GM21737 (cell line): ENCODE data around the gene ABL1.
"Not testable (repeated sequence)": the region's sequence is repeated elsewhere in the genome, so short reads cannot be mapped to it uniquely, and the experiment has no call there.

Experiments used
- ATAC-seq: cut with Tn5 transposase; IDR thresholded peaks from one replicate; pipeline ENCODE4 v1.9.1; 2021; ENCODE audit warnings: mild to moderate bottlenecking, moderate library complexity; ENCODE audit not compliant: unreplicated experiment

ABL1 gene

DNA sequence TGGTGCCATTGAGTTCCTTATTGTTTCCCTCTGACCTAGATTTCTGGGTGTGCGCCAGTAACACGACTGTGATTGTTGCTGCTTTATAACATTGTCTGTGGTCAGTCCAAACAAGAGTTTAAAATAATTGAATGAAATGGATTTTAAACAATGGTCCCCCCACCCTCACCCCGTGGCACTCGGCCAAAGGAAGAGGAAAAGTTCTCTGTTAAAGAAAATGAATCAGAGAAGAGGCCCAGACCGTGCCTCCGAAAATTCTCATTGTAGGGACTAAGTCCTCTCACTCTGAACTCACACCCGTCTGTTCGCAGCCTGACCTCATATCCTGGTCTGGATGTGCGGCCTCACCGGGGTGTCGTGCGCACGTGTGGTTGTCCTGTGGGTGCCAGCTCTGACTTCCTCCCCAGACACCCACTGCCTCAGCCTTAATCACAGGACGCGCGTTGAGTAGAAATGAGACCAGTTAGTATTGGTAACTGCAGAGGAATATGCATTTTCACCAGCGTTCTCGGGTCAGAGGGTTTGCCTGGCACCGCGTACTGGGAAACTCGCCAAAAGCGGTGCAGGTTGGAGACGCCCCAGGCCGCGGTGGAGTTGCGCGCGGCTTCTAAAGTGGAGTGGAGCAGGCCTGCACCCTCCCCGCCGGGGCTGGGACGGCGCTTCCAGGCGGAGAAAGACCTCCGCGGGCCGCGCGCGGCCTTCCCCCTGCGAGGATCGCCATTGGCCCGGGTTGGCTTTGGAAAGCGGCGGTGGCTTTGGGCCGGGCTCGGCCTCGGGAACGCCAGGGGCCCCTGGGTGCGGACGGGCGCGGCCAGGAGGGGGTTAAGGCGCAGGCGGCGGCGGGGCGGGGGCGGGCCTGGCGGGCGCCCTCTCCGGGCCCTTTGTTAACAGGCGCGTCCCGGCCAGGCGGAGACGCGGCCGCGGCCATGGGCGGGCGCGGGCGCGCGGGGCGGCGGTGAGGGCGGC is at the start of gene ABL1:
Gene ABL1 (plus strand): TSS at position 884 of the 966 bp plus-strand sequence. CDS start 193 bp downstream, outside the sequence.
- ATAC-seq, result peak; percentile 57

DNA sequence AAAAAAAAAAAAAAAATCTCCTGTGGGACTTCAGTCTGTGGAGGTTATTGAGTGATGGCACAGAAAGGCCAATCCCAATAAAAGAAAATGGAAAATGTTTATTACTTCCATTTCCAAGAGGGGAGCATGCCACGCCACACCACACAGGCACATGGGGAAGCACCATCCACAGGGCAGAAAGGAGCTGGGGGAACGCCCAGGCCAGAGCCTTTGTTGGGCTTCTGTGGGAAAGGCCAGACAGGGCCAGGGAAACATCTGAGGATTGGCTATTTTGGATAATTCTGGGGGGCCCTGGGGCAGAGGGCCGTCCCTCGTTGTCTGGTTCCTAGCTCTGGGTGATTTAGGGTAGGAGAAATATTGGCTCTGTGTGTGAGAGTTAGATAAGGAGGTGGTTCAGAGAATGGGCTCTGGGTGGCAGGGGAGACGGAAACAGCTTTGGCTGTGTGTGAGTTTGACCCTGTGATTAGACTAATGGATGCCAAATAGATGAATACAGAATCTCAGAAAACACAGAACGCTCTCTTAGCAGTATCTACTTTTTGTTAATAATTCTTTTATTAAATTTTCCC is 49.0 kb upstream of the ABL1 start:
- ATAC-seq, result no peak

DNA sequence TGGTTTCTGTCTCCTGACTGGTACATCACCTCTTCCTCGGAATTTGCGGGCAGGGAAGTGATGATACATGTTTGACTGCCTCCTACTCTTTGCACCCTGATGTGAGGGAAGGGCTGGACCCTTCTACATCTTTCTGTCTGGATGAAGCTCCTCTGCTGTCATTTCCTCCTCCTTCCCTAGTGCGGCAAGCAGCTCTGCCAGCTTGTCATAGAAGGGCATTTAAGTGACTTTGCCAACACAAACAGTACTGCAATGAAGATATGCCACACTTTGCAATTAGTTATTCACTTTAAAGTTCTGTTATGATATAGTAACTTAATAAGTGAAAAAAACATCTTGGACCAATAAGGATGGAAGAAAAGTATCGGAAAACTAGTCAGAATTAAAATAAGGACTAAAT is 48.5 kb upstream of the ABL1 start:
- ATAC-seq, result no peak

DNA sequence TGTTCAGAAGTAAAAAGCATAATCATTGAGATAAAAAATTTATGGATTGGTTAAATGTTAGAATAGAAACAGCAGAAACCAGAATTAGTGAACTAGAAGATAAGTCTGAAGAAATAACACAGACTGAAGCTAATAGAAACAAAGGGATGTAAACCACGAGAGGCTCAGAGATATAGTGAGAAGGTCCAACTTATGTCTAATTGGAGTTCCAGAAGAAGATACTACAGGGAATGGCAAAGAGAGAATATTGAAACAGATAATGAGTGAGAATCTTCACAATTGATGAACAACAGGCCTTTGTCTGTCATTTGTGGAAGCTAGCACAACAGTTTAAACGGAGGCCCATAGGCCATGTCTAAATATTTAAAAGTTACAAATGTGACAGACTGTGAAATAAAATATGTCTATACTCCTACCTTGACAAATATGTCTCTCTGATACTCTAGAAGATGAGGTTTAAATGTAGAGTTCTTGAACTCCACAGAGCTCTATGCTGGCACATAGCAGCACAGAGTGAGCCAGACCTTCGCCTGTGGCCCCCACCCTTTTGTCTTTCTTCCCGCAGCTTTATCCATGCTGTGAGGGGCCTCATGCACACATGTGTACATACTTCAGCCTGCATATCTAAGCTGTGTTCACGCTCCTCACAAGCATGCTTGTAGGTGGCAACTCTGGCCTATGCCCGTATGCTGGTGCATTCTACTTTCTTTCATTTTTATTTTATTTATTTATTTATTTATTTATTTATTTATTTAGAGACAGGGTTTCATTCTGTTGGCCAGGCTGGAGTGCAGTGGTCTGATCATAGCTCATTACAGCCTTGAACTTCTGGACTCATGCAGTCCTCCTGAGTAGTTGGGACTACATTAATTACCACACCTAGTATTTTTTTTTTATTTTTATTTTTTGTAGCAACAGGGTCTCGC is 45.0 kb upstream of the ABL1 start:
- ATAC-seq, result no peak

DNA sequence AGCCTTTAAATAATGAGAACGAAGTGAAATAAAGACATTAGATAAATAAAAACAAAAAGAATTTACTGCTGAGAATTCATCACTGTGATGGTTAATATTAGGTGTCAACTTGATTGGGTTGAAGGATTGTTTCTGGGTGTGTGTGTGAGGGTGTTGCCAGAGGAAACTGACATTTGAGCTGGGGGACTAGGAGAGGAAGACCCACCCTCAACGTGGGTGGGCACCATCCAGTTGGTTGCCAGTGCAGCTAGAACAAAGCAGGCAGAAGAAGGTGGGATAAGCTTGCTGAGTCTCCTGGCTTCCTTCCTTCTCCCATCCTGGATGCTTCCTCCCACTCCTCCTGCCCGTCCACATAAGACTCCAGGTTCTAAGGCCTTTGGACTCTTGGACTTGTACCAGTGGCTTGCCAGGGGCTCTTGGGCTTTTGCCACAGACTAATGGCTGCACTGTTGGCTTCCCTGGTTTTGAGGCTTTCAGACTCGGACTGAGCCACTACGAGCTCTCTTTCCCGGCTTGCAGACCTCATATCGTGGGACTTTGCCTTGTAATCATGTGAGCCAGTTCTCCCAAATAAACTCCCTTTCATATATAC is 43.7 kb upstream of the ABL1 start:
- ATAC-seq, result no peak

DNA sequence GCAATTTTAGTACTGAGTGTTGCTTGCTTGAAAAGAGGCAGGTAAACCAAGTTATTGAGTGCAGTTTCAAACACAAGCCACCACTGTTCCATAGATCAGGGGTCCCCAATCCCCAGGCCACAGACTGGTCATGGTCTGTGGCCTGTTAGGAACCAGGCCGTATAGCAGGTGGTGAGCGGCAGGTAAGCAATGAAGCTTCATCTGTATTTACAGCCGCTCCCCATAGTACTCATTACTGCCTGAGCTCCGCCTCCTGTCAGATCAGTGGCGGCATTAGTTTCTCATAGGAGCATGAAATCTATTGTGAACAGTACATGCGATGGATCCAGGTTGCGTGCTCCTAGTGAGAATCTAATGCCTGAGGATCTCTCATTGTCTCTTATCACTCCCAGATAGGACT is 41.5 kb upstream of the ABL1 start:
- ATAC-seq, result no peak

DNA sequence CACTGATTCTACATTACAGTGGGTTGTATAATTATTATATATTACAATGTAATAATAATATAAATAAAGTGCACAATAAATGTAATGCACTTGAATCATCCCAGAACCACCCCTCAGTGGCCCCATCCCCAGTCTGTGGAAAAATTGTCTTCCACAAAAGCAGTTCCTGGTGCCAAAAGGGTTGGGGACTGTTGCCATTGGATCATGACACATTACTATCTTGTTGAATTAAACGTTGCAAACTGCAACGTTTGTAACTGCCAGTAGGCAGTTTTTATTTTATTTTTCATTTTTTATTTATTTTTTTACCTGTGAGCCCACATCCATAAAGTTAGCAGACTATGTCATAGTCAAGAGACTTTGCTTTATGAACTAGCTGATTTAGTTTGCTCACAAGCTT is 41.0 kb upstream of the ABL1 start:
- ATAC-seq, result not testable (repeated sequence)

DNA sequence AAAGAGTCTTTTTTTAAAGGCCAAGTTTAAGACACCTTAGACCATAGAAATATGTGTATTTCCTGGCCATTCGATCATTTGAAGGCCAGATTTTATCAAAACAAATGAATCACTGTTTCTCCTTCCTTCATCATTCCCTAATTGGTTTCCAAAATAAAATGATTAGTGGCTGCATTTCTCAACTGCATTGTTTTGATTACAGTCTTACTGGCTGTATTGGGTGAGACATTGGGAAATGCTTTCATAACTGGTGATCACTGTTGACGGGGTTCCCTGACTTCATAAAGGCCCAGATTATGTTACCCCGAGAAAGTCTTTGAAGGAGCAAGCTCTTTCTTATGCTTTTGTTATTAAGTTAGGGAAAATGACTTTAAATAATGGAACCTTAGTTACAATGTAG is 40.6 kb upstream of the ABL1 start:
- not testable (repeated sequence) for ATAC-seq

DNA sequence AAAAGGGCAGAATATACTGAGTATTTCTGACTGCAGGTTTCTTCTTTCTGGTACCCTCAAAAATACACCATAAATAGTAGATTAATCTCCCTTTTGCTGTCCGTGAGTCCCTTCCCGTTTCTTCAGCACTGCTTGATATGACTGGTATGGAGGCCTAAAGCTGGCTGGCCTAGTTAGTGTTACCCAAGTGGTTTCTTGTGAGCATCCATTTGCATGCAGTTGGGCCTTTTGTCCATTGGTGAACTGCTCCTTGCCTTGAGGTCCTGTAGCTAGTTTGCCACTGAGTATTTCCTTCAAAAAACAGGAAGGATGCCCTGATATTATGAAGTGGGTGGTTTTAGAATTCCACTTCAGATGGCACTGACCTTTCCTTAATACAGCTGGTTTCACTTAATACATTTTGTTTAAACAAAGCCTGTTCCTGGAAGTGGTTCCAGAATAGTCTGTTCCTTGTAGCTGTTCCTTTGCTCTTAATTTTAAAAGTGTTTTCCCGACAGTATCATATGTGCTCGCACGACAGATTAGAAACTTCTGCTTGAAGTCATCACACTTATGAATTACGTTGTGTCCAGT is 40.0 kb upstream of the ABL1 start:
- no peak for ATAC-seq

DNA sequence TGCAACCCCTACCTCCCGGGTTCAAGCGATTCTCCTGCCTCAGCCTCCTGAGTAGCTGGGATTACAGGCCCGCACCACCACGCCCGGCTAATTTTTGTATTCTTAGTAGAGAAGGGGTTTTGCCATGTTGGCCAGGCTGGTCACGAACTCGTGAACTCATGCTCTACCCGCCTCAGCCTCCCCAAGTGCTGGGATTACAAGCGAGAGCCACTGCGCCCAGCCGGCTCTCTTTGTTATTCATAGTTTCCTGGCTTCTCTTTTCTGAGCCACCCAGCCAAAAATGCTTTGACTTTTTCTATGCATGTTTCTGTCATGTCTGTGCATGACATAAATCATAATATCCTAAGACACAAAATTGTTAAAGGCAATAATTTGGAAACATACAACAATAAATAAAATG is 31.9 kb upstream of the ABL1 start:
- not testable (repeated sequence) for ATAC-seq

DNA sequence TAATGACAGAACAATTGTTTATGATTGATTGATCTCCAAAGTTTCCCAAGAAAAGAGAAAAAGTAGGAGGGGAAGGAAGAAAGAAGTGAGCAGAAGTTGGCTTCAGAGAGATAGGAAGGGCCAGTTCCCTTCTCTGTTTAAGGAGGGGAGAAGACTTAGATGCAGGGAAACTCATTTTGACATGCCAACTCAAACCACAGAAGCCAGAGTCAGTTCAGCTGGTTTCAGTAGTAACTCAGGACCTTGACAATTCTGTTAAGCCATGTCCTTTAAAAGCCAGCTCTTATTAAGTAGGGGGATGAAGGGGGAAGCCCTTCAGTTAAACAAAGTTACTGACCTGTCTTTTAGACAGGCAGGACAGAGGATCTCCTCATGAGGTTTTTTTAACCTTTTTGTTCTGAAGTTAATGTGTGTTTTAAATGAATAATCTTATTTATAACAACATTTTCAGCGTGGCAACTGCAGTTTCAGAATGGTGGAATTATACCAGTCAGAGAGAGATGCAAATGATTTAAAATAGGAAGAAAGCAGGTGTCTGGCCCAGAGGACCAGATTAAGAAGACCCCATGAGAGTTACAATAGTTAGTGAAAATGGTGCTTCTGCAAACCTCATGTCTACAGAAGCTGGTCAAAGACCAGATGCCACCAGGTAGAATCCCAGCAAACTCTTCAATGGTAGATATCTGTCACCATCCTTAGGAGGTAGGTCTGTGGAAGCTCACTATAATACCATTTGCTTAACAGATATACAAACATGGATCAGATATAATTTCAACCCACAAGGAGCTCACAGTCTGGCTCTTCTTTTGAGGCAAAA is 29.3 kb upstream of the ABL1 start:
- ATAC-seq, result peak; percentile 78

DNA sequence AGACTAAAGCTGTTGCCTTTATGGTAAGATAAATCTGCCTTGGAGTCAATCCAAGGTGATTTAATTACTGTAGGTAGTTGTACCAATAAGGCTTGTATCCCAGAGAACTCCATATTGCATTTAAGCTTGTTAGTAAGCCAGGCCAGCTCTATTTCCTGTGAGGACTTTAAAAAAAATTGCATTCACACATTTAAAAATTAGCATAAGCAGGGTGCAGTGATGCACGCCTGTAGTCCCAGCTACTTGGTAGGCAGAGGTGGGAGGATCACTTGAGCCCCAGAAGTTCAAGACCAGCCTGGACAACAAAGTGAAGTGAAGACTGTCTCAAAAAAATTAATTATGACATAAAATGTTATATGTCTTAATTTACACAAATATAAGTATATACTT is 28.7 kb upstream of the ABL1 start:
- no peak for ATAC-seq

DNA sequence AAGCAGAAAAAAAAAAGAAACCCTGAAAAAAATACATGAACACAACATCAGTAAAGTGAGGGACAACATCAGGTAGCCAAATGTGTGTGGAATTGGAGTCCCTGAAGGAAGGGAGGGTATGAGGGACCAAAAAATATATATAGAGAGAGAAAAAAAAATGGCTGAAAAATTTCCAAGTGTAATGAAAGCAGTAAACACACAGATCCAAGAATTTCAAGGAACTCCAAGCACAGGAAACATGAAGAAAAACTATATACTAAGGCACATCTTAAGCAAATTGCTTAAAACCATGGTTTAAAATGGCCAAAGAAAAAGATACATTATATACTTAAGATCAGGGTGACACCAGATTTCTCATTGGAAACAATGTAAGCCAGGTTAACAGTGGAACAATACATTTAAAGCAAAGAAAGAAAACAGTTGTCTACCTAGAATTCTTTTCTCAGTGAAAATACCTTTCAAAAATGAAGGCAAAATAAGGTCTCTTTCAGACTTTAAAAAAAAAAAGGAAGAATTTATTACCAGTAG is 24.4 kb upstream of the ABL1 start:
- no peak for ATAC-seq

DNA sequence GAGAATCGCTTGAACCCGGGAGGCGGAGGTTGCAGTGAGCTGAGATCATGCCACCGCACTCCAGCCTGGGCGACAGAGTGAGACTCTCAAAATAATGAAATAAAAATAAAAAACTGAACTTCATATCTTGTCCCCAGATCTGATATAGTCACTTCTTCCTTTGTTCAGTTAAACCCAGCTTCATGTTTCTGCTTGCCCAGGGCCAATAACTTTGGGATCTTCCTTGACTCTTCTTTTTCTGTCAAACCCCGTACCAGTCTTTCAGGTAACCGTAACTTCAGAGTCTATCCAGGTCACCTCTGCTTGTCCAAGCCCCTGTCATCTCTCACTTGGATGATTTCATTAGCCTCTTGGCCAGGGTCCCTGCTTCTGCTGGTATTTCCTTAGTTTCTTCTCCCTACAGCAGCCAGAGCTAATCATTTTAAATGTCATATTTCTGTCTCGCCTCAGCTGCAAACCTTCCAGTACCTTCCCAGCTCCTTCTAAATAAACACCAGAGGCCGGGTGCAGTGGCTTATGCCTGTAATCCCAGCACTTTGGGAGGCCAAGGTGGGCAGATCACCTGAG is 19.7 kb upstream of the ABL1 start:
- no peak for ATAC-seq

DNA sequence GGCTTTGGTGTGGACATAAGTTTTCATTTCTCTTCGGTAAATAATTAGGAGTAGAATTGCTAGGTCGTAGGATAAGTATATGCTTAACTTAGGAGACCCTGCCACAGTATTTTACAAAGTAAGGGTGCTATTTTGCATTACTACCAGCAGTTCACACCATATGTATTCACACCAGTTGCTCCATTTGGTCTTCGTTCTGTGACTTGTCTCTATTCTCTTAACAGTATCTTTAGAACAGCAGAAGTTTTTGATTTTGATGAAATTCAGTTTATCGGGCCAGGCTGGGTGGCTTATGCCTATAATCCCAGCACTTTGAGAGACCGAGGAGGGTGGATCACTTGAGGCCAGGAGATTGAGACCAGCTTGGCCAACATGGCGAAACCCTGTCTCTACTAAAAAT is 17.1 kb upstream of the ABL1 start:
- ATAC-seq, result no peak

DNA sequence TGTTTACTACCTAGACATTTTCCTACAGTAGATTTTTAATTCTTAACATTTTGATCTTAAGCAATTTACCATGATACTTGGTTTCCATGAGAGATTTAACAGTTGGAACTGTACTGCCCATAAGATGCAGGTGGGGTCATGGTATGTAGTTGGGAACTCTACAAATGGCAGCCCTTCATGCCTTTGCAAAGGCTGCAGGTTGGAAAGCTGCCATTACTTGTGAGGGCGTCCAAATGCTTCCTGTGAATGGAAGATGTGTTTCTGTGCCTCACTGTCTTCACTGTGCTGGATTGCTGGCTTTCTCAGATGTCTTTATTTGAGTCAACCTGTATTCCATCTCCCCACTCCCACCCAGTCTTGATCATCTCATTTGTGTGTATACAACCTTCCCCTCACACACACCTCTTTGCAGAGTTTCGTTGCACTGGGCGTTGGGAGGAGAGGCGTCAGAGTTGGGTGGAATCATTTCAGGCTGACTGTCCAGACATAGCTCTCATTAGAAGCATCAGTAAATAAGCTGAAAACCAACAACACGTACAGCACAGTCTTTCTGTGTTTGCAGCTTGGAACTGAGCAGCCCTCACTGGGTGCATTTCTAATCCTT is 14.8 kb upstream of the ABL1 start:
- no peak for ATAC-seq

DNA sequence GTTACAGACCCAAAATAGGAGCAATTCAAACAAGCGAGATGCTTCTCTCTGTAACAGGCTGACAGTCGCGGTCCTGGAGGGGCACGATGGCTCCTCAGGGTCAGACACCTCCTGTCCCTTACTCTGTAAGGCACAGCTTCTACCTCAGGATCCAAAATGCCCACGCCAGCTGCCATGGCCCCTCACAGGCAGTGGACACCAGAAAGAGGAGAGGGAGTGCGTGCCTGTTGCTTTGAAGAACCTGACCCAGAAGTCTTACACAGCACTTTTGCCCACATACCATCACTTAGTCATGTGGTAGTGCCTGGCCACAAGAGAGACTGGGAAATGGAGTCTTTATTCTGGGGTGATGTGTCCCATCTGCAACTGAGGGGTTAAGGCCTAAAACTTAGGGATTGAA is 11.6 kb upstream of the ABL1 start:
- ATAC-seq, result no peak

DNA sequence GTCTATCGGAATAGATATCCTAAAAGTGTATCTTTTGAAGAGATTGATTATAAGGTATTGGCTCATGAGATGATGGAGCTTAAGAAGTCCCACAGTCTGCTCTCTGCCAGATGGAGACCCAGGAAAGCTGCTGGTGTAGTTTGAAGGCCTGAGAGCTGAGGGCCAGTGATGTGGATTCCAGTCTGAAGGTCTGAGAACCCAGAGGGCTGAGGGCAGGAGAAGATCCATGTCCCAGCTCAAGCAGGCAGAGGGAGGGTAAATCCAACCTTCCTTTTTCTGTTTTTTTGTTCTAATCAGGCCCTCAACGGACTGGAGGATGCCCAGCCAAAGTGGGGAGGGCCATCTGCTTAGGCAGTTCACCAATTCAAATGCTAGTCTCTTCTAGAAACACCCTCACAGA is 11.0 kb upstream of the ABL1 start:
- no peak for ATAC-seq
